ENCODE data around the gene ARL15. TPM values are rescaled to one million over a fixed set of nuclear protein-coding genes. Genes with fewer than 3 reads are reported as not detected.

The ARL15 gene
- total RNA-seq, 2 experiments from 2014 or later, result 5.7 to 6.3 TPM

DNA sequence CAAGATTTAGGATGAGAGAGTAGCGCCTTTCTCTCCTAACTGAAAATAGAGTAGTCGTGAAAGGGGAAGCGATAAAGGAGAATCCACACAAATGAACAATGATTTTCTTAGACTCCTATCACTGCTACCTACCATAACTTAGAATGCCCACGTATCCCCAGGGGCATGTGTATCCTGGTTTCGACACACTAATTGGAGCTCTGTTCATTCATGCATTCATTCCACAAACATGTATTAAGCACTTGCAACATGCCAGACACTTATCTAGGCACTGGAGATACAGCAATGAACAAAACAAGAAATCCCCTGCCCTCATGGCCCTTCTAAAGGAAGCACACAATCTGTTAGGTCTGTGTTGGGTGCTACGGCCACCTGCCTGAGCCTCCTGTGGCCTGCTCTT lies 40.0 kb downstream of the ARL15 start:
- H3K4me3 Mint-ChIP-seq, result no peak overlapping the region
- DNase-seq (no peak), ATAC-seq (no peak)
- no peaks in the 10 kb centered on the region for H3K36me3 Mint-ChIP-seq (ENCODE audit: low read depth)
- peaks cover 9% of the 10 kb centered on the region for H3K4me1 Mint-ChIP-seq (ENCODE audit: low read depth)
- intact Hi-C loops (cut with micrococcal nuclease), result no loop called here
- TF ChIP-seq CTCF (IDR thresholded peaks at IDR 0.05), result no peak
- no peaks in the 10 kb centered on the region for H3K27me3 Mint-ChIP-seq
- no peaks in the 10 kb centered on the region for H3K9me3 Mint-ChIP-seq
- POLR2A ChIA-PET, result no interaction called here
- CTCF ChIA-PET, result no interaction called here
- no peak overlapping the region for H3K27ac Mint-ChIP-seq

DNA sequence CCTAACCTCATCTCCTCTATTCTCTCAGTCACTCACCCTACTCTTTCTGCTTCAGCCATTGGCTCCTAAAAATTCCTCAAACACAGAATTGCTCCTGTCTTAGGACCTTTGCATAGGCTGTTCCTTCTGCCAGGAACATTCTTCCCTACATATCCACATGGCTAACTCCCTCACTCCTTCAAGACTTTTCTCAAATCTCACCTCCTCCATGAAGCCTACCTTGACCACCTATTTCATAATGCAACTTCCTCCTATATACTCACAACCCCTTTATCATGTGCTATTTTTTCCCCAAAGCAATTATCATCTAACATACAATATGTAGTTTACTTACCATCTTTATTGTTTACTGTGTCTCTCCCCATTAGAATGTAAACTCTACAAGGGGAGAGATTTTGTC lies 45.8 kb downstream of the ARL15 start:
- TF ChIP-seq CTCF (IDR thresholded peaks at IDR 0.05), result no peak
- no peak overlapping the region for H3K4me3 Mint-ChIP-seq
- ATAC-seq (no peak), DNase-seq (no peak)
- ChIA-PET CTCF (no interaction called here), POLR2A (no interaction called here)
- intact Hi-C loops (cut with micrococcal nuclease), result no loop called here
- no peaks in the 10 kb centered on the region for H3K9me3 Mint-ChIP-seq
- peaks cover 5% of the 10 kb centered on the region for H3K4me1 Mint-ChIP-seq (ENCODE audit: low read depth)
- no peaks in the 10 kb centered on the region for H3K27me3 Mint-ChIP-seq
- no peaks in the 10 kb centered on the region for H3K36me3 Mint-ChIP-seq (ENCODE audit: low read depth)
- no peak overlapping the region for H3K27ac Mint-ChIP-seq

DNA sequence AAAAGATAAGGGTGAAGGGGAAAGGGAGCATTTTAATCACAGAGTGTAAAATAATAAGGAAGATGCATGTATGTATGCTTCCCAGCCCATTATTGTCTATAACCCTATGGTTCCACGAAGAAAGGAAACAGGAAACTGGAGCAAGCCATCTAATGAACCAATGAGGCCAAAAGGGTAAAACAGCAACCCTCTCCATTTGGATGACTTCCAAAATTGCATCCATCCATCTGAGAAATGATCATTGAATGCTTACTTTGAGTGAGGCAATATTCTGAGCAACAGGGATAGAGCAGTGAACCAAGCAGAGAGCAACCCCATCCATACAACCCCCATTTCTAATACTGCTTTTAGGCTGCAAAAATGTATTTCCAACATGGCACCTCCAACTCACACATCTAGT lies 46.9 kb downstream of the ARL15 start:
- no peak for TF ChIP-seq CTCF (IDR thresholded peaks at IDR 0.05)
- no peak overlapping the region for H3K4me3 Mint-ChIP-seq
- DNase-seq (no peak), ATAC-seq (no peak)
- H3K9me3 Mint-ChIP-seq, result no peaks in the 10 kb centered on the region
- POLR2A ChIA-PET, result no interaction called here
- H3K36me3 Mint-ChIP-seq (ENCODE audit: low read depth), result no peaks in the 10 kb centered on the region
- intact Hi-C loops (cut with micrococcal nuclease), result no loop called here
- CTCF ChIA-PET, result no interaction called here
- H3K4me1 Mint-ChIP-seq (ENCODE audit: low read depth), result peaks cover 12% of the 10 kb centered on the region
- H3K27me3 Mint-ChIP-seq, result no peaks in the 10 kb centered on the region
- H3K27ac Mint-ChIP-seq, result no peak overlapping the region

- intact Hi-C loops (cut with micrococcal nuclease), result no loop called here
- TF ChIP-seq CTCF (IDR thresholded peaks at IDR 0.05), result no peak
- DNase-seq (no peak), ATAC-seq (no peak)
- no peaks in the 10 kb centered on the region for H3K36me3 Mint-ChIP-seq (ENCODE audit: low read depth)
- H3K9me3 Mint-ChIP-seq, result no peaks in the 10 kb centered on the region
- peaks cover 22% of the 10 kb centered on the region for H3K4me1 Mint-ChIP-seq (ENCODE audit: low read depth)
- H3K4me3 Mint-ChIP-seq, result no peak overlapping the region
- no peaks in the 10 kb centered on the region for H3K27me3 Mint-ChIP-seq
- ChIA-PET CTCF (no interaction called here), POLR2A (no interaction called here)
- no peak overlapping the region for H3K27ac Mint-ChIP-seq
Measured at GRCh38 chr5:54261596-54261995, 48.8 kb downstream of the ARL15 start.

GRCh38 chr5:54259981-54260380 lies 50.4 kb downstream of the ARL15 start:
- Mint-ChIP-seq H3K36me3 (ENCODE audit: low read depth) (no peaks in the 10 kb centered on the region), H3K27ac (no peak overlapping the region), H3K27me3 (no peaks in the 10 kb centered on the region), H3K4me3 (no peak overlapping the region), H3K9me3 (no peaks in the 10 kb centered on the region), H3K4me1 (ENCODE audit: low read depth) (peaks cover 30% of the 10 kb centered on the region)
- ChIA-PET POLR2A (no interaction called here), CTCF (interaction anchor here (1.4 kb wide), 1 partner anchor 159 kb away, joined by 3 read pairs; no protein-coding TSS in a partner anchor)
- TF ChIP-seq CTCF (IDR thresholded peaks at IDR 0.05), result no peak
- intact Hi-C loops (cut with micrococcal nuclease), result no loop called here
- no peak for ATAC-seq
- DNase-seq, result no peak

Data from activated CD8-positive, alpha-beta T cell treated with anti-CD3 and anti-CD28 coated beads for 36 hours (primary cell).